ENCODE results near the gene LAMTOR2. TPM values are rescaled to one million over a fixed set of nuclear protein-coding genes. Genes with fewer than 3 reads are reported as not detected.
A peak's percentile ranks its signal among the peaks of the same experiment; 100 is the strongest.

The LAMTOR2 gene
- total RNA-seq, 1 donor = 36.6 TPM

GRCh38 chr1:156020293-156021092 is 34.1 kb upstream of the LAMTOR2 start, which contains the start of gene SSR2:
Gene SSR2 (minus strand): TSS chr1:156020951. CDS start chr1:156020167, 784 bp downstream.
- no peak for TF ChIP-seq CTCF (IDR thresholded peaks at IDR 0.05; ENCODE audit: extremely low read depth, low read depth, low read length)
- DNase-seq (ENCODE audit: insufficient read length, low spot score, missing footprints) = peak; percentile 97
- peak within 1 kb of the TSS; percentile 99 for H3K4me2 ChIP-seq (ENCODE audit: insufficient read depth, low read length)
- H3K27me3 ChIP-seq (ENCODE audit: insufficient read depth, low read length) = peaks cover 6% of the 10 kb centered on the region
- peak within 1 kb of the TSS; percentile 92 for H3K4me3 ChIP-seq (ENCODE audit: insufficient read depth, low read length)
- H3K36me3 ChIP-seq (ENCODE audit: insufficient read depth, low read length) = peaks cover 38% of the 10 kb centered on the region
- H2AFZ ChIP-seq (ENCODE audit: low read length) = peak within 1 kb of the TSS; percentile 89
- peaks cover 35% of the 10 kb centered on the region for H3K79me2 ChIP-seq (ENCODE audit: insufficient read depth, low read length)
- peaks cover 15% of the 10 kb centered on the region for H4K20me1 ChIP-seq (ENCODE audit: insufficient read depth, low read length)
- H3K4me1 ChIP-seq (ENCODE audit: insufficient read depth, low read length) = peaks cover 8% of the 10 kb centered on the region
- H3K9me3 ChIP-seq (ENCODE audit: low read depth, low read length) = no peaks in the 10 kb centered on the region
- peak within 1 kb of the TSS; percentile 68 for H3K27ac ChIP-seq (ENCODE audit: low read depth, low read length)

DNA sequence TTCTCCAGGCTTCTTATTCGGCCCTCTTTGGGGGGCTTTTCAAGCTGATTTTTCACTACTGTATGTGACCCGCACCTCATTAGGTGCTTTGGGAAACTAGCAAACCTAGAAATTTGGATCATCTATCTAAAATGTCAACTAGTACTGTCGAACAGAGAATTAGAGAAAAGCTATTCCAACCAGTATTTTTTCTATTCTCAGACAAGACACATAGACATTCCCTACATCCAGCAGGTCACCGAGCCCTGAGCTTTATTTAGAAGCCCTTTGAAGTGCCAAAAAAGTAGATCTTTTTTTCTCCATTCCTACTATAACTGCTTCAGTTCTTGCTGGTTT is 33.5 kb upstream of the LAMTOR2 start:
- Histone ChIP-seq H3K27me3 (ENCODE audit: insufficient read depth, low read length) (peaks cover 6% of the 10 kb centered on the region), H3K4me3 (ENCODE audit: insufficient read depth, low read length) (peak overlapping the region; percentile 92), H3K9me3 (ENCODE audit: low read depth, low read length) (no peaks in the 10 kb centered on the region), H3K4me1 (ENCODE audit: insufficient read depth, low read length) (peaks cover 8% of the 10 kb centered on the region), H3K27ac (ENCODE audit: low read depth, low read length) (no peak overlapping the region), H4K20me1 (ENCODE audit: insufficient read depth, low read length) (peaks cover 15% of the 10 kb centered on the region), H3K4me2 (ENCODE audit: insufficient read depth, low read length) (peak overlapping the region; percentile 90), H2AFZ (ENCODE audit: low read length) (peak overlapping the region; percentile 89), H3K36me3 (ENCODE audit: insufficient read depth, low read length) (peaks cover 32% of the 10 kb centered on the region), H3K79me2 (ENCODE audit: insufficient read depth, low read length) (peaks cover 35% of the 10 kb centered on the region)
- no peak for TF ChIP-seq CTCF (IDR thresholded peaks at IDR 0.05; ENCODE audit: extremely low read depth, low read depth, low read length)
- DNase-seq (ENCODE audit: insufficient read length, low spot score, missing footprints) = no peak

DNA sequence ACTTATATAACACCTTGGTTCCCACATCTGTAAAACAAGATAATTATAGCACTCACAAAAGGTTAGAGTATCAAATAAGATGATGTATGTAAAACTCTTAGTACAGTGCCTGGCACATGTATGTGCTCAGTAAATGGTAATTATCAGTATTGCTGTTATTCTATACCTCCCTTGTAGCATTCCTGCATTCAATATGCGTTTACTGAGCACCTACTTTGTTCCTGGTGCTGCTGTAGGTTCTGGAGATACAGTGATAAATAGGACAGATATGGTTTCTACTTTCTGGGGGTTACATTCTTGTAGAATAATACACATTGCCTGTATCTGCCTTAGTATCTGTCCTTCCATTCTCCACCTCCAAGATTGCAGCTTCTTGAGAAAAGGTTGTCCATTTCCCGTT is 32.6 kb upstream of the LAMTOR2 start:
- no peak for TF ChIP-seq CTCF (IDR thresholded peaks at IDR 0.05; ENCODE audit: extremely low read depth, low read depth, low read length)
- H3K79me2 ChIP-seq (ENCODE audit: insufficient read depth, low read length) = peaks cover 31% of the 10 kb centered on the region
- no peak overlapping the region for H3K4me2 ChIP-seq (ENCODE audit: insufficient read depth, low read length)
- H3K27me3 ChIP-seq (ENCODE audit: insufficient read depth, low read length) = peaks cover 6% of the 10 kb centered on the region
- DNase-seq (ENCODE audit: insufficient read length, low spot score, missing footprints) = peak; percentile 19
- peaks cover 10% of the 10 kb centered on the region for H4K20me1 ChIP-seq (ENCODE audit: insufficient read depth, low read length)
- H3K27ac ChIP-seq (ENCODE audit: low read depth, low read length) = no peak overlapping the region
- H3K4me1 ChIP-seq (ENCODE audit: insufficient read depth, low read length) = peaks cover 8% of the 10 kb centered on the region
- no peak overlapping the region for H2AFZ ChIP-seq (ENCODE audit: low read length)
- H3K9me3 ChIP-seq (ENCODE audit: low read depth, low read length) = no peaks in the 10 kb centered on the region
- H3K4me3 ChIP-seq (ENCODE audit: insufficient read depth, low read length) = no peak overlapping the region
- peaks cover 24% of the 10 kb centered on the region for H3K36me3 ChIP-seq (ENCODE audit: insufficient read depth, low read length)

- no peak overlapping the region for H3K4me3 ChIP-seq (ENCODE audit: insufficient read depth, low read length)
- H4K20me1 ChIP-seq (ENCODE audit: insufficient read depth, low read length) = peaks cover 6% of the 10 kb centered on the region
- no peak for DNase-seq (ENCODE audit: insufficient read length, low spot score, missing footprints)
- H3K27ac ChIP-seq (ENCODE audit: low read depth, low read length) = no peak overlapping the region
- no peak overlapping the region for H2AFZ ChIP-seq (ENCODE audit: low read length)
- peaks cover 6% of the 10 kb centered on the region for H3K27me3 ChIP-seq (ENCODE audit: insufficient read depth, low read length)
- TF ChIP-seq CTCF (IDR thresholded peaks at IDR 0.05; ENCODE audit: extremely low read depth, low read depth, low read length) = no peak
- H3K4me1 ChIP-seq (ENCODE audit: insufficient read depth, low read length) = peaks cover 5% of the 10 kb centered on the region
- H3K79me2 ChIP-seq (ENCODE audit: insufficient read depth, low read length) = peaks cover 10% of the 10 kb centered on the region
- no peak overlapping the region for H3K4me2 ChIP-seq (ENCODE audit: insufficient read depth, low read length)
- peaks cover under 1% of the 10 kb centered on the region for H3K36me3 ChIP-seq (ENCODE audit: insufficient read depth, low read length)
- H3K9me3 ChIP-seq (ENCODE audit: low read depth, low read length) = no peaks in the 10 kb centered on the region
Observed at GRCh38 chr1:156024801-156025200, 29.8 kb upstream of the LAMTOR2 start.
